Muscle of leg (tissue), 11 donors: ENCODE data around the gene BCAS3. TPM values are rescaled to one million over a fixed set of nuclear protein-coding genes. Genes with fewer than 3 reads are reported as not detected.

Source experiments
- DNase-seq: peaks from one replicate; pipeline ENCODE4 v3.0.0; 2013
- H3K27ac ChIP-seq: one replicate; pipeline ENCODE4 v1.5.1; 2013; ENCODE audit warnings: mild to moderate bottlenecking, low read length, control low read depth
- H3K27me3 ChIP-seq: one replicate; pipeline ENCODE4 v1.6.1; 2013; ENCODE audit warnings: low read length; ENCODE audit not compliant: control insufficient read depth, insufficient read depth
- H3K36me3 ChIP-seq: one replicate; pipeline ENCODE4 v1.6.1; 2013; ENCODE audit warnings: low read length; ENCODE audit not compliant: control insufficient read depth, insufficient read depth
- H3K4me1 ChIP-seq: one replicate; pipeline ENCODE4 v1.6.1; 2013; ENCODE audit warnings: low read length; ENCODE audit not compliant: control insufficient read depth, insufficient read depth
- H3K4me3 ChIP-seq: one replicate; pipeline ENCODE4 v1.5.1; 2013; ENCODE audit warnings: low read length, control low read depth
- H3K9me3 ChIP-seq: replicated peaks from 2 replicates; pipeline ENCODE4 v1.6.1; 2013; ENCODE audit warnings: low read depth, low read length; ENCODE audit not compliant: control insufficient read depth
- WGBS: methylation state at CpG from one replicate; pipeline ENCODE4 v1.1.5; 2013; ENCODE audit warnings: missing lambda C conversion rate; ENCODE audit not compliant: insufficient coverage; 5-methylcytosine and 5-hydroxymethylcytosine counted together
- polyA plus RNA-seq, 8 donors: library from polyadenylated mRNA; unstranded; fragments of 120-200 nt; gene quantifications; one replicate each; pipeline versions ENCODE4 v1.2.1 to v1.2.3, GENCODE V29; 2013; ENCODE audit warnings: inconsistent platforms in 1 of 8, low replicate concordance in 1 of 8; ENCODE audit not compliant: insufficient read length in 8 of 8, insufficient read depth in 1 of 8
- total RNA-seq: library from RNA; stranded (reverse); fragments of 120-200 nt; gene quantifications from one replicate; pipeline ENCODE4 v1.2.4, GENCODE V29; 2013

The BCAS3 gene
- total and polyA plus RNA-seq, 9 donors: 7.6 to 15.8 (median 9.5) TPM

DNA sequence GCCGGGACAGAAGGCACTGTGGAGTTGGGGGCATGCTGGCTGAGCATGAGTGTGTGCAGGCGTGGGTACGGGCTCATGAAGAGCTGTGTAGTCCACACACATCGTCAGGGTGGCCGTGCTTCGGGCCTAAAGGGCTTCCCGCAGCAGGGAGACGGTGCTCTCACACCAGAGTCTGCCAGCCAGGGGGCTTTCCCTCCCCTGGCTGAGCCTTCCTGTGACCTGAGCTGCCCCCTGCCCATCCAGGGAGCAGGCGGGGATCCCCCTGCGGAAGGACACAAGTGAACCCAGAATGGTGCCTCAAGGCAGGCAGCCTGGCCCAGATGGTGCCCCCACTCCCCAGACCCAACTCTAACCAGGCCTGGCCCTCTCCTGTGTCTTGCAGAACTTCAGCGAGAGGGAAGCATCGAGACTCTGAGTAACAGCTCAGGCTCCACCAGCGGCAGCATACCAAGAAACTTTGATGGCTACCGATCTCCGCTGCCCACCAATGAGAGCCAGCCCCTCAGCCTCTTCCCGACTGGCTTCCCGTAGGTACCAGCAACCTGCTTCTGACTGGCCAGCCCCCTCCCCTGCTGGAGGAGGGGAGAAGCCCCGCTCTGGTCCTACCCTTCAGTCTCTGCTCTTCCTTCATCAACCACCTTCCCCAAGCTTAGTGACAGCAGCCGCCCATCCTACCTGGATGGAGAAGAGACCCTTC lies 714.1 kb downstream of the BCAS3 start:
- DNase-seq: peak; percentile 3
- no peaks in the 10 kb centered on the region for H3K9me3 ChIP-seq
- H3K36me3 ChIP-seq: no peaks in the 10 kb centered on the region
- no peak overlapping the region for H3K4me3 ChIP-seq
- H3K27me3 ChIP-seq: peaks cover 37% of the 10 kb centered on the region
- peaks cover 16% of the 10 kb centered on the region for H3K4me1 ChIP-seq
- no peak overlapping the region for H3K27ac ChIP-seq
- 75% methylated on average over 16 of the region's 19 CpGs for WGBS

DNA sequence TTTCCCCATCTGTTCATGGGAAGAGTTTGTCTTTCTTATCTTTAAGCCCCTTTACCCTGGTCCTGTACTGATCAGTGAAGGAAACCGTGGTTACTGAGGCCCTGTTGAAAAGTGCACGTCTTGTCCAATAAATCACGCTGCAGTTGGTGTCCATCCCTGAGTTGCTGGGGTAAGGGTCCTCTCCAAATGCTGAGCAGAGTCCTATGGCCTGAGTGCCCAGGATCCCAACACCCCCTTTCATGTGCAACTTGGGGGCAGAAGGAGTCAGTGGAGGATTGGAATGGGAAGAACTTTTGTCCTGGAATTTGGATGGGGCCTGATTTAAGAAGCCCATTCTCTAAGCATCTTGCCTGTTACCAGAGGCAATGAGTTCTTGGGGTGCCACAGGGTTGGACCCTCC lies 715.0 kb downstream of the BCAS3 start:
- Histone ChIP-seq H3K27me3 (peaks cover 44% of the 10 kb centered on the region), H3K36me3 (no peaks in the 10 kb centered on the region), H3K9me3 (no peaks in the 10 kb centered on the region), H3K27ac (no peak overlapping the region), H3K4me1 (peaks cover 22% of the 10 kb centered on the region), H3K4me3 (no peak overlapping the region)
- 76% methylated on average over 3 of the region's 3 CpGs for WGBS
- DNase-seq: no peak

DNA sequence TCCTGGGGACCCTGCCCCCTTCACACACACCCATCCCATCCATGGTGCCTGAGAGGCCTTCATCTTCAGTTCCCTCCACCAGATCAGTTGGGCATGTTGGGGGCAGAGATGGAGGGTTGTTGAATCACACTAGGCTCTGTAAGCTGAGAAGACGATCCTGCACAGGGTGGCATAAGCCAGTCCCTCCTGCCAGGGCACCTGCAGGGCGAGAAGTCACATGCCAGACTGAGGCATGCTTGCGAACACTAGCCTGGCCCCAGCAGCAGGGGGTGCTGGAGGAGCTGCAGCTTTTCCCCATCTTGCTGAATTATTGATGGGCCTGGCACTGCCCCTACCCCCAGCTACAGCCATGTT lies 715.9 kb downstream of the BCAS3 start:
- H3K4me1 ChIP-seq: peaks cover 31% of the 10 kb centered on the region
- no peak for DNase-seq
- 84% methylated on average over 2 of the region's 3 CpGs for WGBS
- H3K27me3 ChIP-seq: peaks cover 53% of the 10 kb centered on the region
- H3K27ac ChIP-seq: no peak overlapping the region
- no peak overlapping the region for H3K4me3 ChIP-seq
- H3K9me3 ChIP-seq: no peaks in the 10 kb centered on the region
- H3K36me3 ChIP-seq: no peaks in the 10 kb centered on the region

DNA sequence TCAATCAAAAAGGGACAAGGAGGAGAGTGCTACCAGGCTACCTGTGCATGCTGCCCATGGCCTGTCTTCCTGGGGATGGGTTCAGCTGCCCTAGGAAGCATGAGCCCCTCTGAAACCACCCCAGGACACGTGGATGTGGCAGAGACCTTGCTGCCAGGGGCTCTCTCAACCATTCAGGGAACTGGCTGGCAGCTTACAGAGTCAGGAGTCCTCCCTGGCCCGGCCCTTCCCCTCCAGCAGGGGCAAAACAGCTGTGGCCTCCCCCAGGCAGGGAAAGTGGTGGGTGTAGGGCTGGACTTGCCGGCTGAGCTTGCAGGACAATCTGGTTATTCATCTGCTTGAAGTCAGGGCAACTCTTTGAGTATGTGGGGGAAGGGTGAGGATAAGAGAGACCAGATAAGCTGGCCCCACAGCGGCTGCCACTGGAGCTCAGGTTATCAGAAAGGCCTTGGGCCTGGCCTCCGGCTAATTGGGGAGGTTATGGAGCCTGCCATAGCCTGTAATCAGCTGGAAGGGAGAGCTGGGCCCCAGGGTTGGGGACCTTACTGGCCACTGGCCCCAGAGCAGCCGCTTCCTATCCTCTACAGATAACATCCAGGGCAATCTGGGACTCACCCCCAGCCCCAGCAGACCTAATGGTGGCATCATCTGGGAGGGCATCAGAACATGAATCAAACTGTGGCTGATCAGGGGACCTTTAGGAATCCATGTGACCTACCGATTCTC lies 716.4 kb downstream of the BCAS3 start:
- 58% methylated on average over 4 of the region's 7 CpGs for WGBS
- no peak overlapping the region for H3K4me3 ChIP-seq
- peaks cover 58% of the 10 kb centered on the region for H3K27me3 ChIP-seq
- H3K9me3 ChIP-seq: no peaks in the 10 kb centered on the region
- no peak overlapping the region for H3K27ac ChIP-seq
- peaks cover 35% of the 10 kb centered on the region for H3K4me1 ChIP-seq
- DNase-seq: no peak
- H3K36me3 ChIP-seq: no peaks in the 10 kb centered on the region

DNA sequence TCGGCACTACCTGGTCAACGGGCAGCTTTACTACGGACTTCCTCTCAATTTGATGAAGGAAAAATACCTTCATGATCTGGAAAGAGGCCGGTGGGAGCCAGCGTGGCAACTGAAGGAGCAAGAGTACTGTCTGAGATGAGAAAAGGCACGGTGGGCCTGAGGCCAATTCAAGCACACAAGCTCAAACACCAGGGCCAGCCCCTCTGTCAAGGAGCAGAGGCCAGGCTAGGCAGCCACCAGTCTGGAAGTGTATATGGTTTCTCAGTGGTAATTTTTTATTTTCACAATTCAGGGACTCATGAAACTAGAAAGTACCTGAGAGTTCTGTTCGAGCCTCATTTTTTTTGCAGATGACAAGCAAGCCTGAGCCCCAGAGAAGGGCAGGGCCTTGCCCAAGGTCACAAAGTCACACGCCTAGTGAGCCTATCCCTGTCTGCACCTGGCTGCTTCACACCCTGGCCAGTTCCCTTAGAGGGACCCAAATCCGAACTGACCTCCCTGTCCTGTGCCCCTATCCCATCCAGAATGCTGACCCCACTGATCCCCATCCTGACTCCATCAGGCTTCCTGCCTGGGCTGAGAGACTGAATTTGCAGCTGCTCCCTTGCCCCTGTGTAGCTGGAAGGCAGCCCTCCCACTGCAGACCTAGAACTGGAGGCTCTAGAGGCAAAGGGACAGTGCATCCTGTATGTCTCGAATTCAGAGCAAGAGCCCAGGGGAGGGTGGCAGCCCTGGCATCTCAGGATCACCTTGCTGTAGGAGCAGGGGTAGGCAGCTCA lies 717.2 kb downstream of the BCAS3 start:
- Histone ChIP-seq H3K27ac (peak overlapping the region; percentile 13), H3K36me3 (no peaks in the 10 kb centered on the region), H3K4me3 (no peak overlapping the region), H3K9me3 (no peaks in the 10 kb centered on the region), H3K4me1 (peaks cover 34% of the 10 kb centered on the region), H3K27me3 (peaks cover 65% of the 10 kb centered on the region)
- DNase-seq: no peak
- WGBS: 57% methylated on average over 8 of the region's 10 CpGs

DNA sequence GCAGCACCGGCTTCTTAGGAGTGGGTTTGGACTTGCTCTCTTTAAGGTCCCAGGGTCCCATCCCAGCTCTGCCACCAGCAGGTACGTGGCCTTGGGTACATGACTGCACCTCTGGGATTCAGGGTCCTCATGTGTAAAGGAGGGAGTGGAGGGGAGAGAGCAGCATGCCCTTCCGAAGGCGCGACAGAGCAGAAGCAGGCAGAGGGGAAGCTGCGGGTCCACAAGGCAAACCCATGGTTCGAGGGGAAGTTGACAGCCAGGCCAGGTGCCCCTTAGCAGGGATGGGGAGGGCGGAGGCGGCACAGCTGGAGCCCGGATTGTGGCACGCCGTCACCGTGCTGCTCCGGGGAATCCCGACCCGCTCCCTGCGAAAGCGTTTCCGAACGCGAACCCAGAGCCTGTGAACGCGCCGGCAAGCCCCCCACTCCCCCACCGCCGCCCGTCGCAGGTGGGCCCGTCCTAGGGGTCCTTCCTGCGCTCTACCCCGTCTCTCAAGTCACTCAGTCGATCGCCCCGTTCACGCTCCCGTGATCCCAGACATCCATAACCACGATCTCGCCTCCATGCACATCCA lies 717.8 kb downstream of the BCAS3 start:
- peaks cover 30% of the 10 kb centered on the region for H3K4me1 ChIP-seq
- DNase-seq: no peak
- H3K9me3 ChIP-seq: no peaks in the 10 kb centered on the region
- WGBS: 50% methylated on average over 29 of the region's 38 CpGs
- H3K27ac ChIP-seq: peak overlapping the region; percentile 13
- H3K27me3 ChIP-seq: peaks cover 68% of the 10 kb centered on the region
- H3K4me3 ChIP-seq: no peak overlapping the region
- no peaks in the 10 kb centered on the region for H3K36me3 ChIP-seq

DNA sequence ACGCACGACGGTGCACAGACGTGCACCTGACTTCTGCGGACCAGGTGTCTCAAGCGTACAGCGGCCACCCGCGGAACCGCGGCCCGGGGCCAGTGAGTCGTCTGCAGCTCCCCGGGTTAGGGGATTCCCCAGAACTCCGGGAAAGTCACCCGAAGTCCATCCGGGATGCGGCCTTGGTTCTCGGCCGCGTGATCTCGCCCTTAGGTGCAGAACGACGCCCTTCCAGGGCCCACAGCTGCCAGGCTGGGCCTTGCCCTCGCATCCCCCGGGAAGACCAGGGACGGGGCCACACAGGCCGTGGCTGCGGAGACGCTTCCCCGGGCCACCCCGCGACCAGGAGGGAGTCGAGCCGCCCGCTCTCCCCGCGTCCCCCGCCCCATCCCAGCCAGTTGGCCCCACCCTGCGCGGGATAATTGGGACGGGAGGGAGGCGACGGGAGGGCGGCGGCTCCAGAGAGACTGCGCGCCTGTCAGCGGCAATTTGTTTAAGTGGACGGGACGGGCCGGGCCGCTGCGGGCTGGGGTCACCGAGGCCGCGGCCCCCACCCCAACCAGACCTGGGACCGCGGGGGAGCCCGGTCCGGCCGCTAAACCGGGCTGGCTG lies 718.4 kb downstream of the BCAS3 start:
- 9% methylated on average over 63 of the region's 63 CpGs for WGBS
- Histone ChIP-seq H3K4me3 (no peak overlapping the region), H3K9me3 (no peaks in the 10 kb centered on the region), H3K4me1 (peaks cover 35% of the 10 kb centered on the region), H3K27ac (no peak overlapping the region), H3K27me3 (peaks cover 71% of the 10 kb centered on the region), H3K36me3 (no peaks in the 10 kb centered on the region)
- no peak for DNase-seq

DNA sequence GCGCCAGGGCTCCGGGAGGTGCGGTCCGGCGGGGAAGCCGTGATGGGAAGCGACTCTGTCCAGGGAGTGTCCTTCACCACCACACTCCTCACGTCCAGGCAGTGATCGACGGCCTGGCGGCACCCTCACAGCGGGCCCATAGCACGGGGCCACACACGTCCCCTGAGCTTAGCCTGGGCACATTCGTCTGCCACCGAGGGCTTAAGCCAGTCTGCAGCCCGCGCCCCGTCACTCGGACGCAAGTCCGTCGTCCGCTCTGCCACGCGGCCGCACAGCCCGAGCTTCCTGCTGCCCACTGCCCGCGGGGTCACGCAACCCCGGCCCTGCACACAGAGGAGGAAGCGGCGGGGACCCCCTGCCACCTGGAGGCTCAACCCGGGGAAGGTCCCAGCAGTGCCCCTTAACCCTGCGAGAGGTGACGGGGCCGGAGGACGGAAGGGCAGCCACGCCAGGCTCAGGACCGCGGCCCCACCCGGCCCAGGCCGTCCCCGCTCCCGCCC lies 719.0 kb downstream of the BCAS3 start:
- no peaks in the 10 kb centered on the region for H3K36me3 ChIP-seq
- H3K4me3 ChIP-seq: peak overlapping the region; percentile 28
- peaks cover 77% of the 10 kb centered on the region for H3K27me3 ChIP-seq
- no peak for DNase-seq
- no peaks in the 10 kb centered on the region for H3K9me3 ChIP-seq
- H3K4me1 ChIP-seq: peaks cover 39% of the 10 kb centered on the region
- 4% methylated on average over 46 of the region's 46 CpGs for WGBS
- H3K27ac ChIP-seq: no peak overlapping the region

DNA sequence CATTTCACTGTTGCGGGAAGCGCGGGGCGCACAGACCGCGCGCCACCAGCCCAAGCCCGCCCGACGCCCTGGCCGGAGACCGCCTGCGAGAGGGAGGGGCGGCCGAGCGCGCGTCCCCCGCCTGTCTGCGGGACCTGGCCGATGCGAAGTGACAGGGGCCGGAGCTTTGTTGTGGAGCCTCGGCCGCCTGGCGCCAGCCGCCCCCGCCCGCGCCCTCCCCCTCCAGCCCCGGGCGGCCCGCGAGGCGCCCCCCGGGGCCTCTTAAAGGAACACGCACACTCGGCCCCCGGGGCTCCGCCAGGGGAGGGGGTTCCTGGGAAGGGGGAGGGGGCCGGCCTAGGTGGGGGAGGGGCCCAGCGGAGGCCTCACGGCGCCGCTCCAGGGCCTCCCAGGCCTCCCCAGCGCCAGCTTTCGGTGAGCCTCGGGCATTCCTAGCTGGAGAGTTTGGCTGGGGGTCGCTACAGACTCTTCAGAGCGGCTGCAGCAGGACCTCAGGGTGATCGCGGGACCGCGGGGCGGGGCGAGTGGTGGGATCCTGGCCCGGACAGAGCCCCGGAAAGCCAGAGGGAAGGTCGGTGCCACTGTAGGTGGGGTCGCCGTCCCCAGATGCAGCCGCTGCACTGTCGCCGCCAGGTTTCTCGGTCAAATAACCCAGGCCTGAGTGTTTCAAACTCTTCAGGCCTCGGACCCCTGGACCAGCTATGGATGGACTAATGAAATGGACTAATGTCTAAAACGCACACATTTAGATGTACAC lies 719.6 kb downstream of the BCAS3 start:
- WGBS: under 1% methylated on average over 52 of the region's 67 CpGs
- peak overlapping the region; percentile 69 for H3K27ac ChIP-seq
- peak; percentile 56 for DNase-seq
- H3K4me3 ChIP-seq: peak overlapping the region; percentile 45
- peaks cover 39% of the 10 kb centered on the region for H3K4me1 ChIP-seq
- H3K27me3 ChIP-seq: peaks cover 81% of the 10 kb centered on the region
- H3K9me3 ChIP-seq: no peaks in the 10 kb centered on the region
- no peaks in the 10 kb centered on the region for H3K36me3 ChIP-seq
